Measurements from ENCODE around the gene DDHD1.
"Not testable (repeated sequence)": the region's sequence is repeated elsewhere in the genome, so short reads cannot be mapped to it uniquely, and the experiment has no call there.

The DDHD1 gene

DNA sequence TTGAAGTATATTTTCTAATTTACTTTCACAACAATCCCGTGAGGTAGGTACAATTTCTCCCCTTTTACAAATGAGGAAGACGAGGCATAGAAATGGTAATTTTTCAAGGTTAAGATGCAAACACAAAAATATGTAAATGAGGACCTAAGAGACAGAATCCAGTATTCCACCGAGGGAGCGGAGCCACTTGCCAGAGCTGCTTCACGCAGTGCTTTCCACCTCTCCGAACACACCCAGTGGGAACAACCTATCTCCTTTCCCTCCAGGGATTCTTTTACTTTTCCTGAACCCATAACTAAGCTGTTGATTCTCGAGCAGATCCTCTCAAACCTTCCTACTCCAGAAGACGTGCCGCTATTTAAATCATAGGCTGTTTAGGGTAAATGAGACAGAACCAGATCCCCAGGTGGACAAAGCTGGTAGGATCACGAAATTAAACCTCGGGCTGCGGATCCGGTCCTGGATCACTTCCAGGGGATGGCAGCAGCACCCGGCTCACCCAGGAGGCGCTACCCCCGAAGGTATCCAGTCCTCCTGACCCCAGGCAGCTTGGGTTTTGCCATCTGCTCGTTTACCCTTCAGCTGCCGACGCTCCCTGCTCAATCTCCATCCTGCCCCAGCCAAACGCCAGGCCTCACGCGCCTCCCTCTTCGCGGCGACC, 1.5 kb downstream of the DDHD1 start:
- no peak for FAIRE-seq

DNA sequence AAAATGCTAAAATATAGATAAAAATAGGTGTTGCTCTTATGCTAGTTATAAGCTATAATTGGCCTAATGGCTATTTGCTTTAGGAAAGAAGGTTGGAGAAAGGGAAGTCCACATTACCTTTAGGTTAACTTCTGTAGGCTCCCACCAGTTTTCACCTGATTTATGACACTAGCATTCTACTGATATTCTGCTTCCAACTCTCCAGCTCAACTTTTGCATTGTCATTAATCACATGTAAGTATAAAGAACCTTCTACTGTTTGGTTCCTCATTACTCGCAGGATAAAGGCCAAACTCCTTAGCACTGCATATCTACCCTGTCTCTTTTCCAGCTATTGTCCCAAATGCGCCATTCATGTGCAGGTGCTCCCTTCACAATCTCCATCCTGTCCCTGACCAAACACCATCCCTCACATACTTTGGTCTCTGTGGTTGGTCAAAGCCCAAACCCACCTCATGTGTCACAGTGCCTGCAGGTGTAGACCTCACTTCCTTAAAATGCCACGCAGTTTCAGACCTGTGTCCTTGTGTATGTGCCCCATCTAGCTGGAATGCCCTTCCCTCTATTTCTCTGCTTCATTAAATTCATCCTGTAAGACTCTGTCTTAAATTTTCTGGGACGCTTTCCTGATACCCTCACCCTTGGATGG, 3.3 kb downstream of the DDHD1 start:
- no peak for FAIRE-seq

DNA sequence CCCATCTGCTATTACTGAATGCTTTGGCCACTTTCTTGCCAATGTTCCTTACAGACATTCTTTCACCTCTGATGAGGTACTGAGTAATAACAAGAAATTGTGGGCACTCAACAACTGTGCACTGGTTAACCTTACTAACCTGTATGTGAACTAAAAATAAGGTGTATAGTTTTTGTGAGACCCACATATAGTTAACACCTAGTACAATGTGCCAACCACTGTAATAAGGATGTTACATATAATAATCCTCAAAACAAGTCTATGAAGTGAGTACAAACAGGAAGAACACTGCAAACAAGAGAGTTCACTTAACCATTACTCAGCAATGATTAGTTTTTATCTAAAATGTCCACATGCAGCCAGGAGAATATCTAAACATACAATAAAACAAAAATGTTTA, 4.5 kb downstream of the DDHD1 start:
- FAIRE-seq: no peak

DNA sequence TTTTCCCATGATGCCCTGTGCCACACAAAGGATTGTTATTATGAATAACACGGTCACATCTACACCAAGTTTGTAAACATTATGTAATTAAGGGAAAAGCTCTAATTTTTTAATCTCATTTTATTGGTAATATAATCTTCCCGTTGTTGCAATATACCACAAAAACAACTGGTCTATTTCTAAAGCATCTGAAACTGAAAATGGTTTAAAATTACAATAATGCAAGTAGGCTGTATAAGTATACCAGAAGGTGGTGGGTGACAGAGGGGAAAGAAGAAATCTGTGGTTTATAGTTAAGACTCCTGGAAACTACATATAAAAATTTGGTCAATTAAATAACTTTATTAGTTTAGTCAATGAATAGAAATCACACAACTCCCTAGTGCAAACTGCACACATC, 5.2 kb downstream of the DDHD1 start:
- FAIRE-seq: no peak

DNA sequence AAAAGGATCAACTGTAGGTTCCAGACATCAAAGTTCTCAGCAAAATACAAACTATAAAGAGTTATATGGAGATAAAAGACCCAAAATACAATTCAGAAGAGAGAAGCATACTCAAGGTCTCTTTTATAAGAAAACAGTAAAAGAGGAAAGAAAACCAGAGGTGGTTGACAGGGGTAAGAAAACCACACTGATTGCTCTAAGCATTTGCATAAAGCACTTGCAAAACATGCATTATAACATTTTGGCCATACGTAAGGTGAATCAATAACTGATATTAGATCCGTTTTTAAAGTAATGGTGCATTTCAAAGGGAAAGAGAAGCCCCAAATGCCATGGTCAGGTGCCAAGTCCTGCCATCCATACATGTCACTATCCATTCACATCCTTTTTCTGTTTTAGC, 5.9 kb downstream of the DDHD1 start:
- FAIRE-seq: no peak

DNA sequence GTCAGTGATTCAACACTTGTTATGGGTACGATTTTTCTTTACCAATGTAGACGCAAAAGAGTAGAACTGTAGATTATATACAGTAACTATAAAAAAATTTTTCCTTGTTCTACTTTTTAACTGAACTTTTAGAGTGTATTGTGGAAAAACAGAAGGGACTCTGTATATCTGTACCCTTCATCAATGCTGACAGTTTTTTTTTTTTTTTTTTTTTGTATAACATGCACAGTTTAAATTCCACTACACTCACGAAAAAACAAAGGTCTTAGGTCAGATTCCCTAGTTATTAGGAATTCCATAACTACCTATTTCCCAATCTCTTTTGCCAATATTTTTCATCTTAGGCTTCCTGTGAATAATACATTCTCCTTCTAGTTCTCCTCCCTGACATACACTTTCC, 6.4 kb downstream of the DDHD1 start:
- FAIRE-seq: no peak

DNA sequence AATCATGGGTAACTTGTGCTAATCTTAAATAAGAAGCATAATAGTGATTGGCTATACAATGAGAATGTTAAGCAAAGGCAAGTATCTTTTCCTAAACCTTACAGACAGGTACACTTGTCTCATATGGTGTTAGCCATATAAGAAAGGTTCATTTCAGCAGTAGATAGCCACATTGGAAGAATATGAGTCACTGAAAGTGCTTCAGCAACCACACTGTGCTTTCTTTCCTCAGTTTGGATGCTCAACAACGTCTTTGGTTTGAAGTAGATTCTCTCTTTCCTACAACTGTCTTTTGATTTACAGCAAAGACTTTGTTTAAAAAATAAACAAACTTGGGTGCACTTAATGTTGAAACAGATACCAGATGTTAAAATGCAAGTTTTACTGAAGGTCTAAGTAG, 8.9 kb downstream of the DDHD1 start:
- FAIRE-seq: no peak

DNA sequence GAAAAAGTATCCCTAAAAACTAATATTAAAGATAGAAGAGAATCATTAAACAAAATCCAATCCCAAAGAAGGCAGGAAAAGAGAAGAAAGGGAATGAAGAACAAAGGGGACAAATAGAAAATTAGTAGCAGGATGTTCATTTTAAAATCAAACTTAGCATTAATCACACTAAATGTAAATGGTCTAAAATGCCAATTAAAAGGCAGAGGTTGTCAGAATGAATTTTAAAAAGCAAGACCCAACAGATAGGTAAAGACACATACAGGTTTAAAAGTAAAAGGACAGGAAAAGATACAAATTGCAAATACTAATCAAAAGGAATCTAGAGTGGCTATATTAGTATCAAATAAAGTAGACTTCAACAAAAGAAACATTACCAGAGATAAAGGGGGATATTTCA, 12.5 kb downstream of the DDHD1 start:
- FAIRE-seq: no peak

DNA sequence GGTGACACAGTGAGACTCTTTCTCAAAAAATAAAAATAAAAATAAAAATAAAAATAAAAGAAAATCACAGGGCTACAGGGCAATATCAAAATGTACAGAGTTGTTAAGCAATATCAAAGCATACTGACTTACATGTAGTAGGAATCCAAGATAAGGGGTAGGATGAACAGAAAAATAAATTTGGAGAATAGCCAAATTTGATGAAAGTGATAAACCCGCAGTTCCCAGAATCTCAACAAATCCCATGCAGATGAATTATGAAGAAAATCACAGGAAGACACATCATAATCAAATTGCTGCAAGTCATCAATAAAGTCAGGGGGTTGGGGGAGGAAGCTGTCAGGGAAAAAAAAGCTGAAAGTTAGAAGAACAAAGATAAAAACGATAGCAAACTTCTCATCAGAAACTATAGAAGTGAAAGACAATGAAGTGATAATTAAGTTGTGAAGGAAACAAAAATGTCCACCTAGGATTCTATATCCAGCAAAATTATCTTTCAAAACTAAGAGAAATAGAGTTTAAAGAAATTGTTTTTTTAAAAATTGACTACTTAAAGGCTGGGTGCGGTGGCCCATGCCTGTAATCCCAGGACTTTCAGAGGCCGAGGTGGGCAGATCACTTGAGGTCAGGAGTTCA, 15.4 kb downstream of the DDHD1 start:
- FAIRE-seq: no peak

DNA sequence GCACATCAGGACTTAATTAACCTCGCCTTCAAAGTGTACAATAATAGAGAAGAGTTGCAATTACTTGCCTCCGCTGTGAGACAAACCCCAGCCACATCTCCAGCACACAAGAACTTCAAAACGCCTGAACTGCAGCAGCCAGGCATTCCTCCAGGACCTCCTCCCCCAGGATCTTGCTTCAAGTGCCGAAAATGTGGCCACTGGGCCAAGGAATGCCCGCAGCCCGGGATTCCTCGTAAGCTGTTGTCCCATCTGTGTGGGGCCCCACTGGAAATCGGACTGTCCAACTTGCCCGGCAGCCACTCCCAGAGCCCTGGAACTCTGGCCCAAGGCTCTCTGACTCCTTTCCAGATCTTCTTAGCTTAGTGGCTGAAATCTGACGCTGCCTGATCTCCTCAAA, 22.6 kb downstream of the DDHD1 start:
- not testable (repeated sequence) for FAIRE-seq

DNA sequence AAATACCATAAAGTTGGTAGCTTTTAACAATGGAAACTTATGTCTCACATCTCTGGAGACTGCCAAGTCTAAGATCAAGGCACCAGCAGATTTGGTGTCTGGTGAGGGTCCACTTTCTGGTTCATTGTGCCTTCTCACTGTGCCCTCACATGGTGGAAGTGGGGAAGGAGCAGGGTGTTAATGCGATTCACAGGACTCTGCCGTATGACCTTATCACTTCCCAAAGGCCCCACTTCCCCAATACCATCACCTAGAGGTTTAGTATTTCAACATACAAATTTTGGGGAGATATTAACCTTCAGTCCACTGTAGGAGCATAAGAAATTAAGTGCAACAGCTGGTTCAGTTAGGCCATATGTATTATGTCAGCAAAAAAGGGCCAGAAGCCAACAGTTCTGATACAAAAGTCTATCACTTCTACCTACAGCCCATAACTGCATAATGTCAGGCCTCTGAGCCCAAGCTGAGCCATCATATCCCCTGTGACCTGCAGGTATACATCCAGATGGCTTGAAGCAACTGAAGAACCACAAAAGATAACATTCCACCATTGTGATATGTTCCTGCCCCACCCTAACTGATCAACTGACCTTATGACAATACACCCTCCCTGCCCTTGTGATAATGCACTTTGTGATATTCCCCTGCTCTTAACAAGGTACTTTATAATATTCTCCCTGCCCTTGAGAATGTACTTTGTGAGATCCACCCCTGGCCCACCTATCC, 24.7 kb downstream of the DDHD1 start:
- no peak for FAIRE-seq

DNA sequence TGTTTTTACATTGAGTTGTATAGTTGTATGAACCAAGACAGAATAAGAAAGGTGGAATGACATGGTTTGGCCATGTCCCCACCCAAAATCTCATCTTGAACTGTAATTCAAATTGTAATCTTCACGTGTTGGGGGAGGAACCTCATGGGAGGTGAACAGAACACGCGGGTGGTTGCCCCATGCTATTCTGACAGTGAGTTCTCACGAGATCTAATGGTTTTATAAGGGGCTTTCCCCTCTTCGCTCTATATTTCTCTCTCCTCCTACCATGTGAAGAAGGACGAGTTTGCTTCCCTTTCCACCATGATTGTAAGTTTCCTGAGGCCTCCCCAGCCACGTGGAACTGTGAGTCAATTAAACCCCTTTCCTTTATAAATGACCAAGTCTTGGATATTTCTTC, 25.3 kb downstream of the DDHD1 start:
- no peak for FAIRE-seq

DNA sequence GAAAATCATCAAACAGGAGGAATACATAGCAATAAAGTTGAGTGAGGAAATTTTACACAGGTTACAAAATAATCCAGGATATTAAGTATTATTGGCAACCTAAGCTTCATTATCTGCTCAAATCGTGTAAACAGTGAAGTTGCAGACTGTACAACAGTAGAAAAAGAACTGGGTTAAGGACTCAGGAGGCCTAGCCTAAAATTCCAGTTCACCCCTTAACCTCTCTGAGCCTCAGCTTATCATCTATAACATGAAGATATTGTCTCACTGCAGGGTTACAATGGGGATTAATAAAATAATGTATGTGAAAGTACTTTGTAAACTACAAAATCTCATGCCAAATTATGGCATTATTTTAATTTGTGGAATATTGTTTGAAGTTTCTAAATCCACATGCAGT, 26.0 kb downstream of the DDHD1 start:
- FAIRE-seq: no peak

DNA sequence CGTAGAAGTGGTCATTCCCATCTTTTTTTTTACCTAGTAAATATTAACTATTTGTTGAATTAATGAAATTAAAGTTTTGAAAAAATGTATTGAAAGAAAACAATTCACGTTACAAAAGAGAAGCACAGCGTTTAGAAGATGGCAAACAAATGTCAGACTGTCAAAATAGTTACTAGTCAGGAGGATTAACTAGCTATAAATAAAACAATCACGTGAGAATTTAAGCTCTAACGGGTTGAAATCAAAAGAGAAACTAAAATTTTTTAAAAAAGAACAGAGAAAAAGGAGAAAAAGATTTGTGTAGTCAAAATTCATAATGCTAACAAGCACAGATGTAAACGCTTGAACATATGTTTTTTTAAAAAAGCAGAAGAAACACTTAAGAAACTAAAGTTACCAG, 26.4 kb downstream of the DDHD1 start:
- peak; percentile 14 for FAIRE-seq

DNA sequence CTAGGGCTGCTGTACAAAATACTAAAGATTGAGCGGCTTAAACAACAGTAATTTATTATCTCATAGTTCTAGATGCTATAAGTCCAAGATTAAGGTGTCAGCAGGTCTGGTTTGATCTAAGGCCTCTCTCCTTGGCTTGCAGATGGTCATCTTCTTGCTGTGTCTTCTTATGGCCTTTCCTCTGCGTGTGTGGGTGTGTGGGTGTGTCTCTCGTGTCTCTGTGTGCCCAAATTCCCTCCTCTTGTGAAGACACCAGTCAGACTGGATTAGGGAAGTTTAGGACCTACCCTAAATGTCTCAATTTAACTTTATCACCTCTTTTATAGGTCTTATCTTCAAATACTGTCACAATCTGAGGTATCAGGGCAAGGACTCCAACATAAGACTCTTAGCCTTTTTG, 28.3 kb downstream of the DDHD1 start:
- FAIRE-seq: no peak

DNA sequence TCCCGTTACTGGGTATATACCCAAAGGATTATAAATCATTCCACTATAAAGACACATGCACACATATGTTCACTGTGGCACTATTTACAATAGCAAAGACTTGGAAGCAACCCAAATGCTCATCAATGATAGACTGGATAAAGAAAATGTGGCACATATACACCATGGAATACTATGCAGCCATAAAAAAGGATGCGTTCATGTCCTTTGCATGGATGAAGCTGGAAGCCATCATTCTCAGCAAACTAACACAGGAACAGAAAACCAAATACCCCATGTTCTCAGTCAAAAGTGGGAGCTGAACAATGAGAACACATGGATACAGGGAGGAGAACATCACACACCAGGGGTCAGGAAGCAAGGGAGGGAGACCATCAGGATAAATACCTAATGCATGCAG, 31.7 kb downstream of the DDHD1 start:
- not testable (repeated sequence) for FAIRE-seq

DNA sequence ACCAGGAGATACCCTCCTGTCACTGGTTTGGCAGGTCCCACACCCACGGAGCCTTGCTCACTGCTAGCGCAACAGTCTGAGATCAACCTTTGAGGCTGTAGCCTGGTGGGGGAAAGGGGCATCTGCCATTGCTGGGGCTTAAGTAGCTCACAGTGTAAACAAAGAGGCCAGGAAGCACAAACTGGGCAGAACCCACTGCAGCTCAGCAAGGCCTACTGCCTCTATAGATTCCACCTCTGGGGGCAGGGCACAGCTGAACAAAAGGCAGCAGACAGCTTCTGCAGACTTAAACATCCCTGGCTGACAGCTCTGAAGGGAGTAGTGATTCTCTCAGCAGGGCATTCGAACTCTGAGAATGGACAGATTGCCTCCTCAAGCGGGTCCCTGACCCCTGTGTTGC, 35.6 kb downstream of the DDHD1 start:
- FAIRE-seq: not testable (repeated sequence)

DNA sequence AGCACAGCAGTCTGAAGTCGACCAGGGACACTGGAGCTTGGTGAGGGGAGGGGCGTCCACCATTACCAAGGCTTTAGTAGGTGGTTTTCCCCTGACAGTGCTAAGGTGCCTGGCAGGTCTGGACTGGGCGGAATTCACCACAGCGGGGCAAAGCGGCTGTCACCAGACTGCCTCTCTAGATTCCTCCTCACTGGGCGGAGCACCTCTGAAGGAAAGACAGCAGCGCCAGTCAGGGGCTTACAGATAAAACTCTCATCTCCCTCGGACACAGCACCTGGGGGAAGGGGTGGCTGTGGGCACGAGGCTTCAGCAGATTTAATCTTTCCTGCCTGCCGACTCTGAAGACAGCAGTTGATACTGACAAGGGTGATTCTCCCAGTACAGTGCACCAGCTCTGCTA, 39.1 kb downstream of the DDHD1 start:
- no peak for FAIRE-seq

DNA sequence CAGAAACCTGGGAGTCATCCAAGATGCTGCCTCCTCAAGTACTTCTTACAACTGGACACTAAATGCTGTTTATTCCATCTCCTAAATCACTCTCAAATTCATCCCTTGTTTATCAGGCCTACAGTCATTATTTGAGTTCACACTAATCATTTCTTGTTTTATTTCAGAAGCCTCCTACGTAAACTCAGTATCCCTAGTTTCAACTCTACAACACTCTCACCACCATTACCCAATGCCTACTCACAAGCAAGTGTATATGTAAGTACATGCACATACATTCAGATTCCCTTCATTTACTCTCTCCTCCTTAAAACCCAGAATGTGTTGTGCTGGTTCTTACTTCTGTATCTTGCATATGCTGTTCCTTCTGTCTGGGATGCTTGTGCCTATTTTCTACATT, 43.0 kb downstream of the DDHD1 start:
- FAIRE-seq: no peak

DNA sequence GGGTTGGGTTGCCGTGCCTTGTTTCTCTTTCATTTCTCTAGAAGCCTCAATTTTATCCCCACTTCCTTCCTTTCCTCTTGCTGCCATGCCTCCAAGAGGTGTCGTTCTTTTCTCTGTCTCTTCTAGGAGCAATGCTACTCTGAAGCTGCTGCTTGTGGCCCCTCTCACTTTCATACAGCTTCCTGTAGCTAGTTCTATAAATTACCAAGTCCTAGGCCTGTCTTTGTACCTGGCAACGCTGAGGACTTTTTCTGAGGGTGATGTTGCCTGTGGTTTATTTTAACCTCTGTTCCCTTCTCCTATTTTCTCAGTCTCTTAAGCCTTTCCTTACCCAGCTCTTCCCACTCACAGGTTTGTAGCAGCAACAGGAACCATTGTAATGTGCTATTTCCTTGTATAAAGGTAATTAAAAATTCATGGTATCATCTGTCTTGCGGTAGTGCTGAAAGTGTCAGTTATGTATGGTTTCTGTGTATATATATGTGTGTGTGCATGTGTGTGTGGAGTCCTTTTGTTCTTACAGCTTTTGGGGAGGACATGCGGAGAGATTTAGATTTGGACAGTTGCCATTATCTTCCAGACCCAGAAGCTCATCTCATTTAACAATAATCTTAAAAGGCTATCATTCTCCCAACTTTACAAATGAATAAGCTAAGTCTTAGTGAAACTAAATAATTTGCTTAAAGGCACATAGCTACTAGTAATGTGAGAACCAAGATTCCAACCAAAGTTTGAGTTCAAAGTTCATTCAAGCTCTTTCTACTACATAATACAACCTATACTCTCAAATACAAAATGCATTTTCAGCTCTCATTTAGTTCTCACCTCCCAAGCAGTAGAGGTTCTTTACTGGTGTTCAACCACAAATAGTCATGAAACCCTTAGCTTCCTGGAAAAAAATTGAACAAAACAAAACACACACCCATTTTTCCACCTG, 43.8 kb downstream of the DDHD1 start:
- FAIRE-seq: no peak

DNA sequence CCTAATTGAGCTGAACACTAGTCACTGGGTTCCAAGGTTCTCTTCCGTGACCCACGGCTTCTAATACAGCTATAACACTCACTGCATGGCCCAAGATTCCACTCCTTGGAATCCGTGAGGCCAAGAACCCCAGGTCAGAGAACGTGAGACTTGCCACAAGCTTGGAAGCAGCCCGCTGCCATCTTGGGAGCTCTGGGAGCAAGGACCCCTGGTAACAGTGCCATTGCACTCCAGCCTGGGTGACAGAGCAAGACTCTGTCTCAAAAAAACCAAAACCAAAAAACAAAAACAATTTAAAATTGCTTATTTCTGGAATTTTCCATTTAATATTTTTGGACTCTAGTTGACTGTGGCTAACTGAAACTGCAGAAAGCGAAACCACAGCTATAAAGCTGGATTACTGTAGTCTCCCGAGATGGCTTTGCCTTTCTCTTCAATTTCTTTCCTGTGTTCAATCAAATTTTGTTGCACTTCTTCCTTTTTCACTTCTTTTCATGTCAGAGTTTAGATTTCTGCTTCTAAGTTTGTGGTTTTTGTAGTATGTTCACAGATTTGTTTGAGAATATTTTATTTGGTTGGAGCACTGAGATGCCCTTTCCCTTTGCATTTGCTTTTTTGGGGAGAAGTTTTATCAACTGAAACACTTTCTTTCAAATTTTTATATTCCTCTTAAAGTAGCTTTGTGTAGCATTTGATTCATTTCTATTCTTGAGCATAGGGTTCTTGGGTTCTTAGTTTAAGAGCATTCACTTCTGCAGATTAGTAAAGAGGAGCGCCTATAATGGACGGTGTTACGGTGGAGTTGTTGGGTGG, 44.6 kb downstream of the DDHD1 start:
- no peak for FAIRE-seq

DNA sequence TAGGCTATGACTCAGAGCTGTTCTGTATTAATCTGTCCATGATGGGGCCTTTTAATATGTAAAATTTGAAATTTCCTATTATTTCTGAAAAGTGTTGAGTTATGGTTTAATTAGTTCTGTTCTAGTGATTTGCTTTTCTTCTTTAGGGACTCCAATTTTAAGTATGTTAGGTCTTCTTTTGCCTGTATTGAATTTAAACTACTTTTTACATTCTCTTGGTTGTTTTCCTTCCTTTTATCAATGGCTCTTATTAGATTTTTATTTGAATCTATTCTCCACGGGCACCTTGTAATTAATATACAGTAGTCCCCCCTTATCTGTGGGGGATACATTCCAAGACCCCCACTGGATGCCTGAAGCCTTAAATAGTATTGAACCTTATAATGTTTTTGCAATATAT, 46.4 kb downstream of the DDHD1 start:
- no peak for FAIRE-seq
